Stimulated activated CD4-positive, alpha-beta T cell treated with anti-CD3 and anti-CD28 coated beads, Interleukin-2, amount 100 ng/mL, for 24 hours (primary cell): ENCODE results near the gene ELAPOR1.

ENCODE experiments used
- DNase-seq, 2 donors: peaks; one replicate each; pipeline ENCODE4 v3.0.0-alpha.2; 2020

ELAPOR1 gene, protein sequence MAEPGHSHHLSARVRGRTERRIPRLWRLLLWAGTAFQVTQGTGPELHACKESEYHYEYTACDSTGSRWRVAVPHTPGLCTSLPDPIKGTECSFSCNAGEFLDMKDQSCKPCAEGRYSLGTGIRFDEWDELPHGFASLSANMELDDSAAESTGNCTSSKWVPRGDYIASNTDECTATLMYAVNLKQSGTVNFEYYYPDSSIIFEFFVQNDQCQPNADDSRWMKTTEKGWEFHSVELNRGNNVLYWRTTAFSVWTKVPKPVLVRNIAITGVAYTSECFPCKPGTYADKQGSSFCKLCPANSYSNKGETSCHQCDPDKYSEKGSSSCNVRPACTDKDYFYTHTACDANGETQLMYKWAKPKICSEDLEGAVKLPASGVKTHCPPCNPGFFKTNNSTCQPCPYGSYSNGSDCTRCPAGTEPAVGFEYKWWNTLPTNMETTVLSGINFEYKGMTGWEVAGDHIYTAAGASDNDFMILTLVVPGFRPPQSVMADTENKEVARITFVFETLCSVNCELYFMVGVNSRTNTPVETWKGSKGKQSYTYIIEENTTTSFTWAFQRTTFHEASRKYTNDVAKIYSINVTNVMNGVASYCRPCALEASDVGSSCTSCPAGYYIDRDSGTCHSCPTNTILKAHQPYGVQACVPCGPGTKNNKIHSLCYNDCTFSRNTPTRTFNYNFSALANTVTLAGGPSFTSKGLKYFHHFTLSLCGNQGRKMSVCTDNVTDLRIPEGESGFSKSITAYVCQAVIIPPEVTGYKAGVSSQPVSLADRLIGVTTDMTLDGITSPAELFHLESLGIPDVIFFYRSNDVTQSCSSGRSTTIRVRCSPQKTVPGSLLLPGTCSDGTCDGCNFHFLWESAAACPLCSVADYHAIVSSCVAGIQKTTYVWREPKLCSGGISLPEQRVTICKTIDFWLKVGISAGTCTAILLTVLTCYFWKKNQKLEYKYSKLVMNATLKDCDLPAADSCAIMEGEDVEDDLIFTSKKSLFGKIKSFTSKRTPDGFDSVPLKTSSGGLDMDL

DNA sequence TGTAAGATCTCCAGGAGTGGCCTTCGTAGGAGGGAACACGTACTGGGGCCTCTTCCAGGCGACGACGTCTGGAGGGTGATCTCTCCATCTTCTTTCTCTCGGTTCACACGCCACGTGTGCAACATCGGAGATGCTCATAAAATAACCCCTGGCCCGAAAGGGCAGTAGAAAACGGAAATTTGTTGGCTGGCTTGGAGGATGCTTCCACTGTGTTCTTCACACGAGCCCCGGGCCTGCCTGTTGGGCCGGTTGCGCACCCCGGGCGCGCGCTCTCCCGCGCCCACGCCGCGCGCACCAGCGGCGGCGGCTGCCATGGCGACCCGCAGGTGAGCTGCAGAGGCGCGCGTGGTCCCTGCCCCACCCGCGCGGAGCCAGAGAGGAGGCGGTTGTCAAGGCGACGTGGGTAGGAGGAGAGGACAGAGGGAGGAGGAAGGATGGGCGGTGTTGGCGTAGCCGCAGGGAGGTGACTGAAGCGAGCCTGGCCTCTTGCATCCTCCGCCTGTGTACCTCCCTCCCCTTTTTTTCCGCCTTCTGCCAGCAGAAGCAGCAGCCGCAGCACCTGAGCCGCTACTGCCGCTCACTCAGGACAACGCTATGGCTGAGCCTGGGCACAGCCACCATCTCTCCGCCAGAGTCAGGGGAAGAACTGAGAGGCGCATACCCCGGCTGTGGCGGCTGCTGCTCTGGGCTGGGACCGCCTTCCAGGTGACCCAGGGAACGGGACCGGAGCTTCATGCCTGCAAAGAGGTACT, at the start of gene ELAPOR1:
TSS of gene ELAPOR1 (plus strand) at position 526 of the 752 bp plus-strand sequence. CDS start at position 595, 69 bp downstream.
- peak; percentile 78 to 80 for DNase-seq

DNA sequence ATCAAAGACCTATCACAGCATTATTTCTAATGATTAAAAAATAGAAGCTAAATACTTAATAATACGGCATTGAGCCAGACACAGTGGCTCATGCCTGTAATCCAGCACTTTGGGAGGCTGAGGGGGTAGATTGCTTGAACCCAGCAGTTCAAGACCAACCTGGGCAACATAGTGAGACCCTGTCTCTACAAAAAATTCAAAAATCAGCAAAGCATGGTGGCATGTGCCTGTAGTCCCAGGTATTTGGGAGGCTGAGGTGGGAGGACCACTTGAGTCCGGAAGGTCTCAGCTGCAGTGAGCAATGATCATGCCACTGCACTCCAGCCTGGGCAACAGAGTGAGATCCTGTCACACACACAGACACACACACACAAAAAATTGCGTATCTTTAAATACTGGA, 48.8 kb upstream of the ELAPOR1 start:
- no peak for DNase-seq

DNA sequence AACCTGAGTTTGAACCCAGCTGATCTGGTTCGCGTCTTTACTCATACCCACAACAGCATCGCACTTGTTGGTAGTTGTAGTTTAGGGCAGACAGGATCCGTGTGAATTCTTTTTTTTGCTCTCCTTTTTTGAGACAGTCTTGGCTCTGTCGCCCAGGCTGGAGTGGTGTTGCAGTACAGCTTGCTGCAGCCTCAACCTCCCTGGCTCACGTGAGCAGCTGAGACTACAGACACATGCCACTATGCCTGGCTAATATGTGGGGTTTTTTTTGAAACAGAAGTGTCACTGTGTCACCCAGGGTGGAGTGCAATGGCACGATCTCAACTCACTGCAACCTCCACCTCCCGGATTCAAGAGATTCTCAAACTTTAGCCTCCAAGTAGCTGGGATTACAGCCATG, 46.0 kb upstream of the ELAPOR1 start:
- DNase-seq: no peak

DNA sequence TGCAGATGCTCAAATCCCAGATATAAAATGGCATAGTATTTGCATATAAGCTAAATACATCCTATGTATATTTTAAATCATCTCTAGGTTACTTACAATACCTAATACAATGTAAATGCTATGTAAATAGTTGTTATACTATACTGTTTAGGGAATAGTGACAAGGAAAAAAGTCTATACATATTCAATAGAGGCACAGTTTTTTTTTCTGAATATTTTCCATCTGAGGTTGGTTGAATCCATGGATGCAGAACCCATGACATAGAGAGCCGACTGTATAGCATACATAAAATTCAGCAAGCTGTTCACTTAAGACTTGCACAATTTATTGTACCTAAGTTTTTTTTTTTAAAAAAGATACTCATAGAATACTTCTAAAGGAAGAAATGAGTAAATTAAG, 44.6 kb upstream of the ELAPOR1 start:
- DNase-seq: no peak

DNA sequence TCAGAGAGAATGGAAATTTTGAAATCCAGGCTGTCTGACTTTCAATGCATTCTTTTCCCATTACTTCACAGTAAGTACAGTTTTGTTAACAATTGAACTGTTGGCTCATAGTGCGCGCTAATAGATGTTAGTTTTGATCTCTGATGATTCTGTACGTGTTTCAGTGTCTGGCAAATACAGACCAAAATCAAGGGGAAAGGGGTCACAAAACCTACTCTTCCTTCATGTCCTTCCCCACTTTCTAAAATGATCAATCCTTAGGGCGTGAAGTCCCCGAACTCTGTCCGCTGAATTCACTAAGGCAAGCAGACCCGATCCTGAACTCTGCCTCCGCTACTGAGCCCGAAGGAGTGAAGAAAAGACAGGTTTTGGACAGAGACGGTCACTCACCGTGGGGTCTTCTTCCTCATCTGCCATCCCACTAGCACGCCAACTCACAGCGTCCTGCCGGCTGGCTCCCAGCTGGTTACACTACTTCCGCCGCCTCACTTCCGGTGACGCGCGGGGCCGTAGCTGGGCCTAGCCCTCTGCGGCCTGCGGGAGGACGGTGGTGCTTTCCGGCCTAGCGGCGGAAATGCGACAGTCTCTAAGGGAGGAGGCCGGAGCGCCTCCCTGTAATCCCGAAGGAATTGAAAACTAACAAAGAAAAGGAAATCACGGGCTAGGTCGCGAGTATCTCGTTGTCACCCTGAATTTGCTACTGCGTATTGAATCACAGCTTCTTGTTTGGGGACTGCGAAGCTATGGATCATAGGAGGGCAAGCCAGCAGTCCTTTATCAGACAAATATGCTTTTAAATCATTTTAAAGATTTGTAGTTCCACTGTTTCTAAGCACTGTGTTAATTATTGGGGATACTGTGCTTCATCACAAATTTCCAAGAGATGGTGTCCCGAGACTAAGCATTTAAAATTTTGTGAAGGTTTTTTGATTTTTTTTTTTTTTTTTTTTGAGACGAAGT, 38.1 kb upstream of the ELAPOR1 start, which contains the start of gene TAF13:
TSS of gene TAF13 (minus strand) at position 473 of the 960 bp plus-strand sequence. CDS start at position 417, 56 bp downstream.
- DNase-seq: peak; percentile 87 to 91

DNA sequence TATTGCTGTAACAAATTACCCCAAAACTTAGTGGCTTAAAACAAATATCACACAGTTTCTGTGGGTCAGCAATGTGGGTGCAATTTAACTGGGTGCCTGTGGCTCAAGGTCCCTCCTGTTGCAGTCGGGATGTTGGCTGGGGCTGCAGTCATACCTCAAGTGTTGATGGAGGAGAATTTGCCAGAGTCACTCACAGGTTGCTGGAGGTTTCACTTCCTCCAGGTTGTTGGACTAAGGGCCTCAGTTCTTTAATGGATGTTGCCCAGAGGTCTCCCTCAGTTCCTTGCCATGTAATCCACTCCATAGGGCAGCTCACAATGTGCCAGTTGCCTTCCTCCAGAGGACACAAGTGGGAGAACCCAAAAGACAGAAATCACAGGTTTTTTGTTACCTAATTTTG, 35.6 kb upstream of the ELAPOR1 start:
- no peak for DNase-seq

DNA sequence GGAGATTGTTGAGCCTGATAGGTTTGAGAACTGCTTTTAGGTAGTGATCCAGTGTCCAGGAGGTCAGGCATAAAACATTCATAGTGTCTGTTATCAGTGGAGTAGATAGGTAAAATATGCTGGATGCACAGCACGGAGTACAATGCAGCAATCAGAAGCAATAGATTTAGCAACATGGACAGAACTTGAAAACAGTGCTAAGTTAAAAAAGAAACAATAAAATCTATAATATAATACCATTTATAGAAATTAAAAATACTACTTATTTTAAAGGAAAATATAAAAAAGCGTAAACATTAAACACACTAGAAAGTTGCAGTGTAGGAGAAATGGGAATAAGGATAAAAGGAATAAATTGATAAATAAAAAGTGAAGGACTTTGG, 34.7 kb upstream of the ELAPOR1 start:
- no peak for DNase-seq

DNA sequence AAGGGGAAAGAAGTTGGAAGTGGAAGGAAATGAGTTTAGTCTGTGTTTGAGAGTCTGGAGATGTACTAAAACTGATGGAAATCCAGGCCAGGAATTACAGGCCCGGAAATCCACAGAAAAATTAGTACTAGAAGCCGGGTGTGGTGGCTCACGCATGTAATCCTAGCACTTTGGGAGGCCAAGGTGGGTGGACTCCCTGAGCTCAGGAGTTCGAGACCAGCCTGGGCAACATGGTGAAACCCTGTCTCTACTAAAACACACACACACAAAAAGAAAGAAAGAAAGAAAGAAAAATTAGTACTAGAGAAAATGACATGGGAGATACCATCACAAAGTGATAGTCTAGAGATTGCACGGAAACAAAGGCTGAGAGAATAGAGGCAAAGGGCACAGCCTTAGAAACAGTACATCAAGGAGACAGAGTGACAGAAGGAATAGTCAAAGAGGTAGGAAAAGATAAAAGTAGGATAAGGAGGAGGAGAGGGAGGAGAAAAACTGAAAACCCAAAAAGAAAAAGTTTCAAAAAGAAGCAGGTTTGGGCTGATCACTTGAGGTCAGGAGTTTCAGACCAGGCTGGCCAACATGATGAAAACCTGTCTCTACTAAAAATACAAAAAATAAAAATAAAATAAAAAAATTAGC, 33.4 kb upstream of the ELAPOR1 start:
- DNase-seq: no peak

DNA sequence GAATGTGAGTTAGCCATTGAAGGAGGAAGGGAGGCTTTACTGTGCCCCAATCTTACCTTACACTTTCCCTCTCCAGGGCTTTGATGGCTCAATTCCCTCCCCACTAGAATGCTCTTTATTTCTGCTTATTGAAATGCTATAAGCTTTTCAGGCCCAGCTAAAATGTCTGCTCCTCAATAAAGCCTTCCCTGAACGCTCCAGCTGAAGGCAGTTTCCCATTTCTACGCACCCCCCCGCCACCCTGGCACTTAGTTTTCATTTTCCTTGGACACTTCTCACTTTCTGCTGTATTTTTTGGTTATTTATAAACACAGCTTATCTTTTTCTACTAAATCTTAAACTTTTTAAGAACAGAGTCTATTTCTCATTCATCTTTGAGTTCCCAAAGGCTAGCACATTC, 30.4 kb upstream of the ELAPOR1 start:
- DNase-seq: no peak

DNA sequence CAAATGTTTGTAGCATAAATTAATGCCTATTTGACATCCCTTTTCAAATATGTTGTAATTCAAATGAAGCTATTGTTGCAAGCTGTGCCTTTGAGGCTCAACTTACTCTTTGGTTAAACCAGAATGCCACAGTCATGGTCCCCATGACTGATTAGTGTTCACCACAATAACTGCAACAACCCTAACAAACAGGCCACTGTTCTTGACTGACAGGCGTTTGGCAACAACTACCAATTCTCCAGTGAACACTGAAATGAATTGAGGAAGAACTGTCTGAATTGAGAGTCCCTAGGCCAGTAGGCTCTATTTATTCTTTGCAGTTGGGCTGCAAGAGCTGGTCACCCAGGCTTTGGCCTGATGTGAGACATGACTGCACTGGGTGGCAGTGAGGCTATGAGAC, 30.0 kb upstream of the ELAPOR1 start:
- no peak for DNase-seq

DNA sequence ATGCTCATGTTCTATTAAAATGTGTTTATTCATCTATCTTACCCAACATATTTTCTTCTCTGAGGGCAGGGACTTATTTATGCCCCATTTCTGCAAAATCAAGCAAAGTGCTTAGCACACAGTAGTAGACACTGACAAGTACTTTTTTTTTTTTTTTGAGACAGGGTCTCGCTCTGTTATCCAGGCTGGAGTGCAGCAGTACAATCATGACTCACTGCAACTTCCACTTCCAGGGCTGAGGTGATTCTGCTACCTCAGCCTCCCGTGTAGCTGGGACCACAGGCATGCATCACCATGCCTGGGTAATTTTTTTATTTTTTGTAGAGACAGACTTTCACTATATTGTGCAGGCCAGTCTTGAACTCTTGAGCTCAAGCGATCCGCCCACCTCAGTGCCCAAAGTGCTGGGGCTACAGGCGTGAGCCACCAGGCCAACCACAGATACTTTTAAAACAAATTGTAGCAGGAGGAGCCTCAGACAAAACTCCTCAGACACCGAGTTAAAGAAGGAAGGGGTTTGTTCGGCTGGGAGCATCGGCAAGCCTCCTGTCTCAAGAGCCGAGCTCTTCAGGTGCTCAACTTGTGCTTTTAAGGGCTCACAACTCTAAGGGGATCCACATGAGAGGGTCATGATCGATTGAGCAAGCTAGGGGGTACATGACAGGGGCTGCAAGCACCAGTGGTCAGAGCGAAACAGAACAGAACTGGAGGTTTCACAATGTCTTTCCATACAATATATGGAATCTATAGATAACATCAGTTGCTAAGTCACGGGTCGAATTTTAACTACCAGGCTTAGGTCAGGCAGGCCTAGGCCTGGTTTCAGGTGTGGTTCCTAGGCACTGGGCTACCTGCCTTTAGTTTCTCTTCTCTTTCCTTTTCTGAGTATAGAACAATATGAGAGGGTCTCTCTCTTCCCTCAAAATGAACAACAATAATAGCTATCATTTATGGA, 29.1 kb upstream of the ELAPOR1 start:
- DNase-seq: no peak

DNA sequence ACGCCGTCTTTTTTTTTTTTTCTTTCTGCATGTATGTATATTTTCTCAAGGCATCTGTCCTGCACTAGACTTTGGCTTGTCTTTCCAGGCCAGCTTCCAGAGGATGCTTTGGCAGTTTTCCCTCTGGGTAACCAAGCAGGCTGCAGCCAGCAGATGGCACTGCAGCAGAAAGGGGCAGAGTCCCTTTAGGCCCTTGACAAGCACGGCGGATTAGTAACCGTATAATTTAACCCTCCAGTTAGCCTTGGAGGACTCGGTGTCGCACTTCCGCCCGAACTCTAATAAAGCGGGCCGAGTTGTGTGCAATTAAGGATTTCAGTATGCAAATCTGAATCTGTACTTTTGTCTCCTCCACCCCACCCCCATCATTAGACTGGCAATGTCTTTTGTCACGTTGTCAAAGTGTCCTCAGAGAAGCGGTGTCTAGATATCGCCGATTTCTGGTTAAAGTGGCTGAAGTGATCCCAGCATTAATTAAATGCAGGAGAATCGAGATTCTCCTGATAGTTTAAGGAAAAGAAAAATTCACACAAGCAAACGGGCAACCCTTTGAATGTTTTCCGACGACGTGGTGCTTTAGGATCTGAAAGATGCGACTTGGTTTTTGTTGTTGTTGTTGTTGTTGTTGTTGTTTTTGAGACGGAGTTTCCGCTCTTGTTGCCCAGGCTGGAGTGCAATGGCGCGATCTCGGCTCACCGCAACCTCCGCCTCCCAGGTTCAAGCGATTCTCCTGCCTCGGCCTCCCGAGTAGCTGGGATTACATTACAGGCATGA, 24.5 kb upstream of the ELAPOR1 start:
- peak in 1 of 2 donors; percentile 61 for DNase-seq

DNA sequence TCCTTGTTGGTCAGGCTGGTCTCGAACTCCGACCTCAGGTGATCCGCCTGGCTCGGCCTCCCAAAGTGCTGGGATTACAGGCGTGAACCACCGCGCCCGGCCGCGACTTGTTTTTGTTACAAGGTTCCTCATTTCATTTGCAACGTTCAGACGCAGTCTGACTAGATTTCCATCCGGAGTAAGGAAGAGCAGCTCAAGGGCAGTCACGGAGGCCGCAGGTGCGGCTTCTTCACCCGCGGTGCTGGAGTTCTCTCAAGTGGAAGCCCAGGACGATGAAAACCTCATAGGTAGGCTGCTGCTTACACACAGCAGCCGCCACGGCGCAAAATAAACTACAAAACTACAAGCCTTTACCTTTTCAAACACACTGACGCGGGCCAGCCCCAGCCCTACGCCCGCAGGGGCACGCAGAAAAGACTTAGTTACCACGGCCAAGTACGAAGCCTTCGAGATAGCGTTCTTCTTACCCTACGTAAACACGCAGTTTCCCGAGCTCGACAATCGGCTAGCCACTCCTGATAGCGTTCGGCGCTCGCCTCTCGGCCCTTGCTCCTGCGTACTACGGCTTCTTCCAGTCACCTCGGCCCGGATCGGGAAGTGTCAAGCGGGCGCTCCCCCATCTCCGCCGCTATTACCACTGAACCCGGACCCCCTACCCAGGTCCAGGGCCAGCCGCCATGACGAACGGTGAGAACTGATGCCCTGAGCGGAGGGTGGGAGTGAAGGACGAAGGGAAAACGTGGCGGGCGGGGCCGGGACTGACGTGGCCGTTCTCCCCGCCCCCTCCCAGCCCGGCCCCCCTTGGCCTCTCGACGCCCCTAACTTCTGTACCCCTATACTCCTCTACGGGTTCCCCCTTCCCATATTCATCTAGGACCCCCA, 23.5 kb upstream of the ELAPOR1 start, which contains the start of gene TMEM167B:
TSS of gene TMEM167B (plus strand) at position 569 of the 882 bp plus-strand sequence. CDS start at position 678, 109 bp downstream.
- DNase-seq: peak; percentile 86 to 87

DNA sequence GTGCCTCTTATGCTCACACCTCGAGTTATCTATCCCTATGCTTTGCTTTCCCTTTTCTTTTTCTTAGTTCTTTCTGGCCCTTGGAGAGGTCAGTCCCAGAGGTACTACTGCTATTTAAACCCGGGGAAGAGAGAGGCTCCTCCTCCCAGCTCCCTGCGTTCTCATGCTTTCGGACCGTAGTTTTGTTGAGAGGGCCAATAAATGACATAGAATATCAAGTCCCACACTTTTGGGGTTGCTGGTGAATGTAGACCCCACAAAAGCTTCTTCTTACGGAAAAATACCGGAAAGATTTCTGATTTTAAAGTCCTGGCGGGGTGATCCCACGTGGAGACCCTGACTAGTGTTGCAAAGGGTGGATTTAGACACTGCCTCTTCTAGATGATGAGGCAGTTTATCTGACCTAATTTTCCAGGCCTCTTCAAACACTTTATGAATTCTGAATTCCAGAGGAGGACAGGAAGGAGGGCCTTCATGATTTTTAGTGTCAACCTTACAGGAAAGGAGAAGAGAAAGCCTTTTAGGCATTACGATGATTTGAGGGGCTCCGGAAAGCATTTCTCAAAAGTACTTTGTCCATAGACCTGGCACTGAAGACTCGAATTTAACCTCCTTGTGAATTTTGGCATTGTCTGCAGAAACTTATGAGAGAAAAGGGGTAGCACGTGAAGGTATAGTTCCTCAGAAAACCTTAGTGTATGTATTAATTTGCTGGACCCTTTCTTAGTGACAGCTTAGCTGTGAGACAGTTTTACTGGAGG, 22.7 kb upstream of the ELAPOR1 start:
- DNase-seq: peak; percentile 31 to 34

DNA sequence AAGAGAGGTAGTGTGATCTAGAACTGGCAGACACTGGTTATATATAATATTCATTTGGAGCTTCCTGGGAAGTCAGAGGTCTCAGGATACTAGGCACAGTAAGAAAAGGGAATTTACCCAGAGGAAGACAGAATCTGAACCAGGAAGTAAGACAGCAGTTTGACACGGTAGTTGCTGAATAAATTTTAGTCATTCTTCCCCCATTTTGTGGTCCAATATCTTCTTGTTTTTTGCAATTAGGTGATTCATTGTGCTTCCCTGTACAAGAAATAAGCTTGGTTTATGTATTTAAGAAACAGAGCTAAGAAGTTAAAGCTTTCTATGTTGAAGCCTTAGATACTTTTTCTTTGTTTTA, 22.1 kb upstream of the ELAPOR1 start:
- DNase-seq: no peak

DNA sequence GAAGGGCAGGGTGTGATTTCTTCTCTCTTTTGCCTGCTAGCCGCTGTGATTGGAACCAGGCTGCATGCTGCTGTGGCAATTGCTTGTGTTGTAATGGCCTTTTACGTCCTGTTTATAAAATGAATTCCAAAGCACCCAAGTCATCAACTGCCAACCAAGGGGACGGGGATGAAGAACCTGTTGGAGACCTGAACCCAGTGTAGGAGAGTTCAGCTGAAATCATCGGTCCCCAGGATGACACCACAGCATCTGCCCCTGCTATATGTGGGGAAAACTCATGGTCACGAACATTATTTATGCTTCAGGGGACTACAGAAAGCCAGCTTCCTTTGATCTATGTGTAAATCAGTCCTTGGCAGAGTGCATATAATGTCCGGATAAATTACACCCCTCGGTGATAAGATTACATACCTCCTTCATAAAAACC, 19.5 kb upstream of the ELAPOR1 start:
- no peak for DNase-seq

DNA sequence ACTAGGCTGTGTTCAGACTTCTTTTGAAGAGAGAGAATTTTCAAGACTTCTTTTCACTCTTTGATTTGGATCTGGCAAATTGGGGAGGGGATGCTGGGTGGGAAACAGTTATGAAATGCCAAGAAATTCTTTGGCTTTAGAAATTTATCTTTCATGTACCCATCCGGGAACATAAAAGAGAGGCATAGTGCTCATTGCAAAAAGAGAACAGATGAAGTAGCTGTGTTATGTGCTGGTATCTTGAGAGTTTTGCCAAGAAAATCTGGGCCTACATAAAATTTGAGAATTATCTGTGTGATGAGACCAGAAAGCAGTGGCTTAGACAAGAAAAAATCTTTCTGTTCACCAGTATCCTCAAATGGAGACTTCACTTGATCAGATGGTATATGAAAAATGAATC, 19.0 kb upstream of the ELAPOR1 start:
- DNase-seq: no peak
